HEK293 (cell line): Measurements from ENCODE around the gene ATP10A.
"Not testable (repeated sequence)": the region's sequence is repeated elsewhere in the genome, so short reads cannot be mapped to it uniquely, and the experiment has no call there.

Experiments used
- CTCF ChIA-PET: fragments of 350-600 bp; formaldehyde crosslinking; extraction: SDS; loops from one replicate; lab custom pipeline; 2021; ENCODE audit warnings: antibody characterized with exemption; lab: Yijun Ruan, JAX
- POLR2A ChIA-PET: fragments of 300-600 bp; formaldehyde crosslinking; extraction: SDS; loops from one replicate; lab custom pipeline; 2020; ENCODE audit warnings: antibody characterized with exemption, inconsistent platforms; lab: Yijun Ruan, JAX
- H3K27ac ChIP-seq: fragments of 200-500 bp; sonication (Bioruptor generic); 2 replicates; pipeline ENCODE4 v1.5.1; 2014; ENCODE audit warnings: low read depth, low read length, control low read depth, inconsistent platforms; ENCODE audit errors: extremely low read depth
- H3K36me3 ChIP-seq, 2 experiments: fragments of 200-500 bp in 1 of 2; sonication (Bioruptor generic) in 1 of 2; 1 replicate in 1 of 2; 2 replicates in 1 of 2; pipeline ENCODE4 v1.5.1; 2014 to 2017; ENCODE audit warnings: inconsistent platforms in 2 of 2, low read length in 2 of 2; ENCODE audit not compliant: control insufficient read depth in 2 of 2, insufficient read depth in 1 of 2
- H3K4me1 ChIP-seq: fragments of 200-500 bp; sonication (Bioruptor generic); 2 replicates; pipeline ENCODE4 v1.5.1; 2014; ENCODE audit warnings: mild to moderate bottlenecking, low read length, inconsistent platforms; ENCODE audit not compliant: control insufficient read depth, insufficient read depth
- H3K4me3 ChIP-seq: 2 replicates; pipeline ENCODE4 v1.5.1; 2011; ENCODE audit warnings: low read depth, mild to moderate bottlenecking, control low read depth, low read length, moderate library complexity
- H3K9me3 ChIP-seq: fragments of 200-500 bp; sonication (Bioruptor generic); 2 replicates; pipeline ENCODE4 v1.5.1; 2014; ENCODE audit warnings: low read depth, low read length, inconsistent platforms; ENCODE audit not compliant: control insufficient read depth, insufficient read depth
- ELK4 ChIP-seq: IDR thresholded peaks from 2 replicates; pipeline ENCODE4 v1.6.1; 2011; ENCODE audit warnings: mild to moderate bottlenecking, low read depth, low read length, borderline replicate concordance
- IKZF3 ChIP-seq: fragments of 450-650 bp; IDR thresholded peaks from 2 replicates; pipeline ENCODE4 v1.5.0; 2018; ENCODE audit warnings: missing biosample characterization, mild to moderate bottlenecking, missing genetic modification characterization, moderate library complexity
- SETDB1 ChIP-seq: IDR thresholded peaks from one replicate; pipeline ENCODE4 v1.6.1; 2017; ENCODE audit warnings: mild to moderate bottlenecking, low read length, moderate library complexity, mixed read lengths; ENCODE audit not compliant: insufficient read length
- WT1 ChIP-seq: fragments of 450-650 bp; formaldehyde crosslinking; IDR thresholded peaks from 2 replicates; pipeline ENCODE4 v1.5.1; 2016; ENCODE audit warnings: missing biosample characterization, missing genetic modification characterization
- ZIC2 ChIP-seq: fragments of 450-650 bp; formaldehyde crosslinking; IDR thresholded peaks from 2 replicates; pipeline ENCODE4 v1.5.1; 2016; ENCODE audit warnings: missing biosample characterization, missing genetic modification characterization
- ZNF121 ChIP-seq: fragments of 450-650 bp; formaldehyde crosslinking; IDR thresholded peaks from 2 replicates; pipeline ENCODE4 v1.5.1; 2016; ENCODE audit warnings: missing biosample characterization, missing genetic modification characterization
- ZNF133 ChIP-seq: fragments of 450-650 bp; formaldehyde crosslinking; IDR thresholded peaks from 2 replicates; pipeline ENCODE4 v1.5.1; 2016; ENCODE audit warnings: missing biosample characterization, missing genetic modification characterization
- ZNF16 ChIP-seq: fragments of 450-650 bp; formaldehyde crosslinking; IDR thresholded peaks from 2 replicates; pipeline ENCODE4 v1.5.1; 2016; ENCODE audit warnings: low read depth, missing biosample characterization, missing genetic modification characterization
- ZNF175 ChIP-seq: fragments of 450-650 bp; formaldehyde crosslinking; IDR thresholded peaks from 2 replicates; pipeline ENCODE4 v1.5.1; 2016; ENCODE audit warnings: missing biosample characterization, missing genetic modification characterization
- ZNF341 ChIP-seq: fragments of 450-650 bp; formaldehyde crosslinking; IDR thresholded peaks from 2 replicates; pipeline ENCODE4; 2016; ENCODE audit warnings: low read depth, missing biosample characterization, missing genetic modification characterization
- ZNF394 ChIP-seq: fragments of 450-650 bp; formaldehyde crosslinking; IDR thresholded peaks from 2 replicates; pipeline ENCODE4 v1.5.1; 2016; ENCODE audit warnings: missing biosample characterization, missing genetic modification characterization, mild to moderate bottlenecking, moderate library complexity, borderline replicate concordance
- ZNF501 ChIP-seq: fragments of 450-650 bp; formaldehyde crosslinking; IDR thresholded peaks from 2 replicates; pipeline ENCODE4 v1.5.1; 2016; ENCODE audit warnings: missing biosample characterization, missing genetic modification characterization
- ZNF610 ChIP-seq: fragments of 450-650 bp; formaldehyde crosslinking; IDR thresholded peaks from 2 replicates; pipeline ENCODE4 v1.5.1; 2016; ENCODE audit warnings: missing biosample characterization, missing genetic modification characterization, borderline replicate concordance
- ZNF621 ChIP-seq: fragments of 450-650 bp; formaldehyde crosslinking; IDR thresholded peaks from 2 replicates; pipeline ENCODE4 v1.5.1; 2017; ENCODE audit warnings: missing biosample characterization, missing genetic modification characterization
- ZNF654 ChIP-seq: fragments of 450-650 bp; formaldehyde crosslinking; IDR thresholded peaks from 2 replicates; pipeline ENCODE4 v1.5.1; 2016; ENCODE audit warnings: low read depth, missing biosample characterization, missing genetic modification characterization

ATP10A gene

GRCh38 chr15:25859838-25860645 is 3.1 kb downstream of the ATP10A start (continued):
- TF ChIP-seq ZNF16 (tag by site-specific recombination): no peak
- TF ChIP-seq ZNF654 (tag by site-specific recombination): no peak

GRCh38 chr15:25858952-25859760 is 4.0 kb downstream of the ATP10A start:
- ChIA-PET POLR2A (no interaction called here), CTCF (interaction anchor here (0.7 to 0.8 kb wide), 2 partner anchors 245 to 1812 kb away, joined by 3 read pairs; no protein-coding TSS in a partner anchor)
- Histone ChIP-seq H3K9me3 (no peaks in the 10 kb centered on the region), H3K27ac (no peak overlapping the region), H3K36me3 (no peaks in the 10 kb centered on the region), H3K4me3 (no peak overlapping the region), H3K4me1 (no peaks in the 10 kb centered on the region)
- TF ChIP-seq ZNF121 (tag by site-specific recombination) (no peak), ZNF341 (no peak), ZNF621 (tag by site-specific recombination) (no peak), ZNF133 (no peak)

GRCh38 chr15:25856059-25856458 is 7.1 kb downstream of the ATP10A start:
- CTCF ChIA-PET, H3K4me3 ChIP-seq, POLR2A ChIA-PET, H3K9me3 ChIP-seq, H3K36me3 ChIP-seq, H3K4me1 ChIP-seq, H3K27ac ChIP-seq: not testable (repeated sequence)

GRCh38 chr15:25852661-25853524 is 10.2 kb downstream of the ATP10A start:
- CTCF ChIA-PET: interaction anchor here (1.1 kb wide), 1 partner anchor 69 kb away, joined by 3 read pairs; no protein-coding TSS in a partner anchor
- H3K36me3 ChIP-seq: no peaks in the 10 kb centered on the region
- no peak for TF ChIP-seq ZNF501 (tag by site-specific recombination)
- no peak for TF ChIP-seq SETDB1
- no peak for TF ChIP-seq IKZF3
- TF ChIP-seq ELK4: no peak
- peak; percentile 33; the same call in 1 of the 2 replicates for TF ChIP-seq ZIC2 (tag by site-specific recombination)
- TF ChIP-seq, all 188 proteins: peak for 1
- POLR2A ChIA-PET: no interaction called here
- Histone ChIP-seq H3K4me1 (peaks cover 15% of the 10 kb centered on the region), H3K4me3 (no peak overlapping the region), H3K27ac (no peak overlapping the region), H3K9me3 (no peaks in the 10 kb centered on the region)

- Histone ChIP-seq H3K36me3 (no peaks in the 10 kb centered on the region), H3K27ac (no peak overlapping the region)
- TF ChIP-seq ZNF394: no peak
- peak; percentile 96 for TF ChIP-seq WT1
- TF ChIP-seq ZNF175: no peak
- TF ChIP-seq ZNF501 (tag by site-specific recombination): no peak
- no peak for TF ChIP-seq ZNF610 (tag by site-specific recombination)
- TF ChIP-seq, all 188 proteins: peak for 1
- H3K4me3 ChIP-seq: no peak overlapping the region
- POLR2A ChIA-PET: no interaction called here
- no peaks in the 10 kb centered on the region for H3K9me3 ChIP-seq
- CTCF ChIA-PET: no interaction called here
- peaks cover 15% of the 10 kb centered on the region for H3K4me1 ChIP-seq
Observed at GRCh38 chr15:25852027-25852426, 11.1 kb downstream of the ATP10A start.
